ENCODE measurements around the gene TM7SF2.

Gene TM7SF2

DNA sequence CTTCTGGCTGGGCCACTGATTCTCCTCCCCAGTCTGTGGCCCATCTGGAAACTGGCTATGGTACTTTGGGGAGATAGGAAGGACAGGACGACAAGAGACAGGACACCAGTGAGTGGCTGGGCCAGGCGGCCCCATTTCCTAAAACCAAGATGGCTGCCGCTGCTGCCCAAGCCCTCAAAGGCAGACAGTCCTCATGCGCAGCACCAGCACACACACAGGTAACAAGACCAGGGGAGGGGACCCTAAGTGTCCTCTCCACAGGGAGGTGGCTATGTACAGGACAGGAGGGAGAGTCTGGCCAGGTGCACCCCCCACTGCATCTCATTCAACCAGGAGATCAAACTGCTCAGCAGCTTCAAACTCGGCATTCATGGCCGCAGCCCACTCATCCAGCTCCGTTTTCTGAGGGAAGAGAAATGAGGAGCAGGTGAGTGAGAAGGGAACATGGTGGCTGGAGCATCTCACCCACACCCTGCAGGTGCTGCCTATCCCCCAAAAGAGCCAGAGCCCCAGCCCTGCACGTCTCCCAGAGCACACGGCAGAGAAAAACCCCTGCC, 32.8 kb upstream of the TM7SF2 start:
- H3K4me3 ChIP-seq (ENCODE audit: low read length), result peak overlapping the region; percentile 31
- no peak overlapping the region for H3K27ac ChIP-seq (ENCODE audit: low read depth, low read length)
- TF ChIP-seq, protein P1, sequence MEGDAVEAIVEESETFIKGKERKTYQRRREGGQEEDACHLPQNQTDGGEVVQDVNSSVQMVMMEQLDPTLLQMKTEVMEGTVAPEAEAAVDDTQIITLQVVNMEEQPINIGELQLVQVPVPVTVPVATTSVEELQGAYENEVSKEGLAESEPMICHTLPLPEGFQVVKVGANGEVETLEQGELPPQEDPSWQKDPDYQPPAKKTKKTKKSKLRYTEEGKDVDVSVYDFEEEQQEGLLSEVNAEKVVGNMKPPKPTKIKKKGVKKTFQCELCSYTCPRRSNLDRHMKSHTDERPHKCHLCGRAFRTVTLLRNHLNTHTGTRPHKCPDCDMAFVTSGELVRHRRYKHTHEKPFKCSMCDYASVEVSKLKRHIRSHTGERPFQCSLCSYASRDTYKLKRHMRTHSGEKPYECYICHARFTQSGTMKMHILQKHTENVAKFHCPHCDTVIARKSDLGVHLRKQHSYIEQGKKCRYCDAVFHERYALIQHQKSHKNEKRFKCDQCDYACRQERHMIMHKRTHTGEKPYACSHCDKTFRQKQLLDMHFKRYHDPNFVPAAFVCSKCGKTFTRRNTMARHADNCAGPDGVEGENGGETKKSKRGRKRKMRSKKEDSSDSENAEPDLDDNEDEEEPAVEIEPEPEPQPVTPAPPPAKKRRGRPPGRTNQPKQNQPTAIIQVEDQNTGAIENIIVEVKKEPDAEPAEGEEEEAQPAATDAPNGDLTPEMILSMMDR (IDR thresholded peaks at IDR 0.05; ENCODE audit: low read depth, low read length, poor library complexity, severe bottlenecking), result no peak
- no peak for TF ChIP-seq EZH2phosphoT487 (IDR thresholded peaks at IDR 0.05; ENCODE audit: borderline replicate concordance, low read length)
- H3K4me1 ChIP-seq (ENCODE audit: control insufficient read depth, low read length), result peaks cover 47% of the 10 kb centered on the region
- peak overlapping the region; percentile 37 for H3K4me2 ChIP-seq (ENCODE audit: low read length)
- H3K36me3 ChIP-seq (ENCODE audit: control insufficient read depth, low read length), result peaks cover 83% of the 10 kb centered on the region
- no peaks in the 10 kb centered on the region for H3K27me3 ChIP-seq (ENCODE audit: control insufficient read depth, low read length)
- H3K9me2 ChIP-seq (replicated peaks; ENCODE audit: control insufficient read depth, low read length), result no peaks in the 10 kb centered on the region
- peaks cover 73% of the 10 kb centered on the region for H3K79me2 ChIP-seq (ENCODE audit: control insufficient read depth, low read length)
- no peaks in the 10 kb centered on the region for H3K9me3 ChIP-seq (ENCODE audit: control insufficient read depth, insufficient read depth, low read length)
- H3F3A ChIP-seq (ENCODE audit: control insufficient read depth, insufficient read depth), result no peaks in the 10 kb centered on the region
- H4K20me1 ChIP-seq (ENCODE audit: control insufficient read depth, insufficient read depth, low read depth, low read length), result no peaks in the 10 kb centered on the region

DNA sequence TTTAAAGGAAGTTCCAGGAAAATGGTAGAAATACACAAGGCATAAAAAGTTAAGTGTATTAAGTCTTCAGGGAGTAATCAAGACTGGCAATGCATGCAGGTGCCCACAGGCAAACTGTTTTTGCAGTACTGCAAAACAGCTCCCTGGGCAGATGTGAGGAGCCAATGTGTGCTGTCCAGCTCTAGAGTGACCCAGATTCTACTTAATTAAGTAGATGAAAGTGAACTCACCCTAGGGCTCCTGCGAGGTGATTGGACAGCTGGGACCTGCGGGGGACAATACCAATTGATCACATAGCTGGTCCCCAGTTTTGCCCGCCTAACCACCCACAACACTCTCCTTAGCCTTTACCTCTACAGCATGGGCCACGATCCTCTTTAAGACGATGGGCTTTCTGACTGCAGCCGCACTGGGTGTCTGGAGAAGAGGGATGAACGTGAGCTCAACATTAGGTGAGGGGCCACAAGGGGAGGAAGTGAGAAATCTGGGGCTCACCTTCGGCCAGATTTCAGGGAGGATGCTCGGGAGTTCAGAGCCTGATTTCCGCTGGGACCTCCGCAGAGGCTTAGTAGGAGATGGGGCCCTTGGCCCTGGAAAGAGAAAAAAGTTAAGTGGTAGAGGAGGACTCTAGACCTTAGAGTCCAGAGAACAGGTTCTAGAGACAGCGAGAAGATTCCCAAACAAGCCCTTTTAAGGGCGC, 28.4 kb upstream of the TM7SF2 start:
- TF ChIP-seq, protein P1 (IDR thresholded peaks at IDR 0.05; ENCODE audit: low read depth, low read length, poor library complexity, severe bottlenecking), result no peak
- TF ChIP-seq EZH2phosphoT487 (IDR thresholded peaks at IDR 0.05; ENCODE audit: borderline replicate concordance, low read length), result no peak
- Histone ChIP-seq H3K36me3 (ENCODE audit: control insufficient read depth, low read length) (peaks cover 80% of the 10 kb centered on the region), H3K9me3 (ENCODE audit: control insufficient read depth, insufficient read depth, low read length) (no peaks in the 10 kb centered on the region), H3F3A (ENCODE audit: control insufficient read depth, insufficient read depth) (0 out of 2 replicates have a peak, but pooled peaks cover 2% of the 10 kb centered on the region), H4K20me1 (ENCODE audit: control insufficient read depth, insufficient read depth, low read depth, low read length) (no peaks in the 10 kb centered on the region), H3K9me2 (replicated peaks; ENCODE audit: control insufficient read depth, low read length) (no peaks in the 10 kb centered on the region), H3K4me1 (ENCODE audit: control insufficient read depth, low read length) (peaks cover 49% of the 10 kb centered on the region), H3K4me2 (ENCODE audit: low read length) (peak overlapping the region; percentile 85), H3K79me2 (ENCODE audit: control insufficient read depth, low read length) (peaks cover 68% of the 10 kb centered on the region), H3K27ac (ENCODE audit: low read depth, low read length) (peak overlapping the region; percentile 70), H3K27me3 (ENCODE audit: control insufficient read depth, low read length) (no peaks in the 10 kb centered on the region), H3K4me3 (ENCODE audit: low read length) (peak overlapping the region; percentile 90)

DNA sequence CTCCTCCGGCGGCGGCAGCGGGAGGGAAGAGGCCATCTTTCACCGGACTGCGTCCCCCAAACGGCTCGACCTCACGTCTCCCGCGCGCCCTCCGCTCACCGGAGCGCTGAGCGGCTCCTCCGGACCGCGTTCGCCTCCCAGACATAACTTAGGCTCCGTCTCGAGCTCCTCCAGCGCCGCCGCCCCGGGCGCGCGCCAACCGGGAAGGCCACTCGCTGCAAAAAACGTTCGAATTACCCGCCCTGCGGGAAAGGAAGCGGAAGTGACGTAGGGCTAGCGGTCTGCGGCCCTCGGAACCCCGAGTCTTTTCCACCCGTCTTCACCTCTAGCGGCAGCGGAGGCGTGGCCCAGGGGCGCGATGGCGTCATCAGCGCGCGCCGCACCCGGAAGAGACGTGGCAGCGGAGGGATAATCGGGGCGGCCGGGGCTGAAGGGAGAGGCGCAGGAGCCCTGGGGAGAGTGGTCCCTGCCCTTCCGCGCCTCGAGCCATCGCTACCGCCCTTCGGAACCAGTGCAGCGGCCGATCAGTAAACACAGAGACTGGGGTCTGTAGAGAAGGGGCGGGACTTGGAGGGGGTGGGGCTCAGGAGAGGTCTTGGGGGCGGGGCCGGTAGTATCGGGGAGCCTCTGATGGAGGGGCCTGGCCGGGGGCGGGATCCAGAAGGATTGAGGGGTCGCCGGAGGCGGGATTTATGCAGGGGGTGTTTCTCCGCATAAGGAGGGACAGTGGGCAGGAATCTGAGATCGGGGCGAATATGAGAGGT, 27.7 kb upstream of the TM7SF2 start, which contains the start of the genes CDCA5 and ZFPL1:
CDCA5 (minus strand) TSS at position 207 of the 764 bp plus-strand sequence; CDS start at position 145, 62 bp downstream.
ZFPL1 (plus strand) TSS at position 389 of the 764 bp plus-strand sequence. CDS start 477 bp downstream, outside the sequence.
- Histone ChIP-seq H3K9me3 (ENCODE audit: control insufficient read depth, insufficient read depth, low read length) (no peaks in the 10 kb centered on the region), H3K79me2 (ENCODE audit: control insufficient read depth, low read length) (peaks cover 61% of the 10 kb centered on the region), H3K27me3 (ENCODE audit: control insufficient read depth, low read length) (no peaks in the 10 kb centered on the region), H3K9me2 (replicated peaks; ENCODE audit: control insufficient read depth, low read length) (no peaks in the 10 kb centered on the region), H3F3A (ENCODE audit: control insufficient read depth, insufficient read depth) (0 out of 2 replicates have a peak, but pooled peaks cover 2% of the 10 kb centered on the region), H4K20me1 (ENCODE audit: control insufficient read depth, insufficient read depth, low read depth, low read length) (no peaks in the 10 kb centered on the region), H3K36me3 (ENCODE audit: control insufficient read depth, low read length) (peaks cover 73% of the 10 kb centered on the region), H3K4me1 (ENCODE audit: control insufficient read depth, low read length) (peaks cover 42% of the 10 kb centered on the region), H3K4me2 (ENCODE audit: low read length) (peak within 1 kb of the TSS; percentile 85), H3K4me3 (ENCODE audit: low read length) (peak within 1 kb of the TSS; percentile 90), H3K27ac (ENCODE audit: low read depth, low read length) (peak within 1 kb of the TSS; percentile 70)
- TF ChIP-seq, protein P1 (IDR thresholded peaks at IDR 0.05; ENCODE audit: low read depth, low read length, poor library complexity, severe bottlenecking), result no peak
- no peak for TF ChIP-seq EZH2phosphoT487 (IDR thresholded peaks at IDR 0.05; ENCODE audit: borderline replicate concordance, low read length)

Measured in DOHH2 (cell line).